Psoas muscle (tissue), 8 donors: ENCODE measurements around the gene DYNLL1. TPM values are rescaled to one million over a fixed set of nuclear protein-coding genes. Genes with fewer than 3 reads are reported as not detected.
"Not testable (repeated sequence)": the region's sequence is repeated elsewhere in the genome, so short reads cannot be mapped to it uniquely, and the experiment has no call there.

ENCODE experiments used
- ATAC-seq, 4 donors: fragments of 200-7000 bp; cut with Tn5 transposase; one replicate each; pipeline ENCODE4 v1.9.1; 2020; ENCODE audit warnings: moderate library complexity in 3 of 4, mild to moderate bottlenecking in 2 of 4
- DNase-seq, 2 donors: peaks; one replicate each; pipeline ENCODE4 v3.0.0-alpha.2; 2020
- H3K27ac ChIP-seq: fragments of 200-600 bp; one replicate; pipeline ENCODE4 v1.8.0; 2022
- H3K27me3 ChIP-seq, 3 donors: fragments of 200-600 bp in 1 of 3; one replicate each; pipeline versions ENCODE4 v1.6.1 to v1.8.0; 2013 to 2022; ENCODE audit warnings: low read length in 2 of 3, mild to moderate bottlenecking in 2 of 3, moderate library complexity in 1 of 3; ENCODE audit not compliant: insufficient read depth in 3 of 3
- H3K36me3 ChIP-seq, 2 donors: fragments of 200-600 bp in 1 of 2; one replicate each; pipeline versions ENCODE4 v1.6.1 to v1.8.0; 2013 to 2022; ENCODE audit warnings: low read depth in 1 of 2, mild to moderate bottlenecking in 1 of 2, moderate library complexity in 1 of 2; ENCODE audit not compliant: insufficient read depth in 1 of 2
- H3K4me1 ChIP-seq: fragments of 200-600 bp; one replicate; pipeline ENCODE4 v1.8.0; 2022
- H3K4me3 ChIP-seq: fragments of 200-600 bp; one replicate; pipeline ENCODE4 v1.8.0; 2022; ENCODE audit warnings: mild to moderate bottlenecking
- H3K9me3 ChIP-seq: fragments of 200-600 bp; one replicate; pipeline ENCODE4 v1.8.0; 2022
- WGBS, 3 donors: extraction: QIAGEN DNeasy Blood & Tissue Kit; methylation state at CpG; one replicate each; pipeline versions ENCODE4 v1.1.6 to v1.1.7; 2013; 5-methylcytosine and 5-hydroxymethylcytosine counted together
- intact Hi-C, 2 donors: fragments of 100-400 bp; cut with DNase I; formaldehyde crosslinking; loops; one replicate each; pipeline versions ENCODE4 v1.11.0 to v1.14.2; 2022
- polyA plus RNA-seq, 3 donors: library from polyadenylated mRNA; stranded (reverse); fragments of 200-250 nt; gene quantifications; one replicate each; pipeline ENCODE4 v1.2.3, GENCODE V29; 2013
- total RNA-seq, 4 donors: library from RNA; stranded (reverse); fragmentation: NEBNext Ultra II Directional in 2 of 4; extraction: Animal tissue kit (Norgen Biotek cat#: 25700) in 2 of 4; gene quantifications; one replicate each; pipeline versions ENCODE4 v1.2.1 to v1.2.4, GENCODE V29; 2021 to 2023
- TF ChIP-seq, protein P1 (sequence below): fragments of 200-600 bp; IDR thresholded peaks from one replicate; pipeline ENCODE4 v1.8.0; 2022; ENCODE audit warnings: antibody characterized with exemption
- donor health status: healthy with polysubstance abuse.
- donor health status: DM: no; HTN: no; CAD: no; lungs with moderate emphysema.
- donor health status: Bipolar disorder and iron deficiency.
- donor health status: healthy.
- donor health status: DM: yes; HTN: yes; CAD: no.
- donor health status: DM: no; HTN: no; CAD: no.
- donor health status: DM: no; HTN: no; CAD: no.
- donor health status: DM: yes; HTN: yes; CAD: no.

The DYNLL1 gene
- total and polyA plus RNA-seq, 7 donors, result 30.1 to 155 (median 80.8) TPM

DNA sequence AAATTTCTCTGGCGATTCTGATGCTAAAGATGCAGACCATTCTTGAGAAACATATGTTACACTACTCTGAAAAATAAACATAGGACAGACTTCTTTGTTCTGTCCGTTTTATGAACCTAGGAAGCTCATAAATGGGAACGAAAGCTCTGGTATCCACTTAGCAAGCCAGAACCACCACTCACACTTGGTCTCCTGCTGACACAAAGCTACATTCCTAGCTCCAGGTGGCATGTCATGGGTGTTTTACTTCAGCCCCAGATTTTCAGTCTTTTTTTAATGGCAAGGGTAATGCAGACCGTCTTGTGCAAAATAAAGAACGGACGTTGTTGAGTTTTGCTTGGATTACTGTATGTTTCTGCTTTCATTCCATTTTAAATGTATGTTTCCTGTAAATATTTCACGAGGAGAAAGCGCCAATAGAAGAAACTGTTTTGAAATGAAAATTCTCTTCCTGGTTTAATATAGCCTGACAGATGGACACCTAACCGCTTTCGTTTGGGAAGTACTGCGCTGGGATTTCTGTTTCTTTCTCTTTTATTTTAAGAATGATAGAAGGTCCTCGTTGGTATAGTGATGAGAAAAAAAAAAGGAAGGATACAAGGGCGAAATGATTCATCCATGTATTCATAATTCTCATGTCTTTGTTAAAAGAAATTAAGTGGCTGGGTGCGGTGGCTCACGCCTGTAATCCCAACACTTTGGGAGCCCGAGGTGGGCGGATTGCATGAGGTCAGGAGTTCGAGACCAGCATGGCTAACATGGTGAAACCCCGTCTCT, 33.9 kb downstream of the DYNLL1 start:
- peak overlapping the region; percentile 93 for H3K27ac ChIP-seq
- no peaks in the 10 kb centered on the region for H3K27me3 ChIP-seq
- peak; percentile 39 to 63 (median 57) for ATAC-seq
- peak overlapping the region; percentile 83 for H3K4me3 ChIP-seq
- 44 to 53% (median 44%) methylated on average over 19 of the region's 19 CpGs for WGBS, 3 donors
- peaks cover 0 to 11% of the 10 kb centered on the region in 2 donors for H3K36me3 ChIP-seq
- TF ChIP-seq, protein P1, sequence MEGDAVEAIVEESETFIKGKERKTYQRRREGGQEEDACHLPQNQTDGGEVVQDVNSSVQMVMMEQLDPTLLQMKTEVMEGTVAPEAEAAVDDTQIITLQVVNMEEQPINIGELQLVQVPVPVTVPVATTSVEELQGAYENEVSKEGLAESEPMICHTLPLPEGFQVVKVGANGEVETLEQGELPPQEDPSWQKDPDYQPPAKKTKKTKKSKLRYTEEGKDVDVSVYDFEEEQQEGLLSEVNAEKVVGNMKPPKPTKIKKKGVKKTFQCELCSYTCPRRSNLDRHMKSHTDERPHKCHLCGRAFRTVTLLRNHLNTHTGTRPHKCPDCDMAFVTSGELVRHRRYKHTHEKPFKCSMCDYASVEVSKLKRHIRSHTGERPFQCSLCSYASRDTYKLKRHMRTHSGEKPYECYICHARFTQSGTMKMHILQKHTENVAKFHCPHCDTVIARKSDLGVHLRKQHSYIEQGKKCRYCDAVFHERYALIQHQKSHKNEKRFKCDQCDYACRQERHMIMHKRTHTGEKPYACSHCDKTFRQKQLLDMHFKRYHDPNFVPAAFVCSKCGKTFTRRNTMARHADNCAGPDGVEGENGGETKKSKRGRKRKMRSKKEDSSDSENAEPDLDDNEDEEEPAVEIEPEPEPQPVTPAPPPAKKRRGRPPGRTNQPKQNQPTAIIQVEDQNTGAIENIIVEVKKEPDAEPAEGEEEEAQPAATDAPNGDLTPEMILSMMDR, result peak; percentile 15
- DNase-seq, result no peak
- peaks cover 6% of the 10 kb centered on the region for H3K4me1 ChIP-seq
- no peaks in the 10 kb centered on the region for H3K9me3 ChIP-seq
- intact Hi-C loops, result no loop called here

DNA sequence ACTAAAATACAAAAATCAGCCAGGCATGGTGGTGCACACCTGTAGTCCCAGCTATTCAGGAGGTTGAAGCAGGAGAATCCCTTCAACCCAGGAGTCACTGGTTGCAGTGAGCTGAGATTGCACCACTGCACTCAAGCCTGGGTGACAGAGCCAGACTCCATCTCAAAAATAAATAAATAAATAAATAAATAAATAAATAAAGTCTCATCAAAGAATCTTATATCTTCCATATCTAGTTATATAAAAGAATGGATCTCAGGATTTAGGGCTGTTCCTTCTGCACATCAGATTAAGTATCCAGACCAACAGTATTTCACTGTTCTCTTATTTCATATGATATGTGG, 34.5 kb downstream of the DYNLL1 start:
- H3K4me1 ChIP-seq, intact Hi-C loops, DNase-seq, H3K9me3 ChIP-seq, H3K27me3 ChIP-seq, ATAC-seq, H3K36me3 ChIP-seq: not testable (repeated sequence)
- Histone ChIP-seq H3K27ac (peak overlapping the region; percentile 93), H3K4me3 (peak overlapping the region; percentile 83)

DNA sequence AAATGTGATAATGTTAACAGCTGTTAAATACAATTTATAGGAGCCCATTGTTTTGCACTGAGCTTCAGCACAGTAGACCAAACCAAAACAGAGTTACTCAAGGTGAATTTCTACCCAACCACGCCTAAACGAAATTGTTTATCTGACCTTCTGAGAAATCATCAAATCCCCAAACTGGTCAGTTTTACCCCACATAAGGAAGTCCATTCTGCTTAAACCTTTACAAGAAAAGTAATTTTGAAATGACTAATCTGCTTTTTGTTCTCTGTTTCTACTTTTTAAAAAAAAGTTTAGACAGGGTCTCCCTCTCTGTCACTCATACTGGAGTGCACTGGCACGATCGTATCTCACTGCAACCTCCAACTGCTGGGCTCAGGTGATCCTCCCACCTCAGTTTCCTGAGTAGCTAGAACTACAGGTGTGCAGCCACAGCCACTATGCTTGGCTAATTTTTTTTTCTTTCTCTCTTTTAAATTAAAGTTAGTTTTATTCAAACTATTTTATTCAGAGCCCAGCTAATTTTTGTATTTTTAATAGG, 36.9 kb downstream of the DYNLL1 start:
- TF ChIP-seq, protein P1, result no peak
- WGBS, 3 donors, result 80 to 85% (median 81%) methylated on average over 4 of the region's 4 CpGs
- intact Hi-C loops, result no loop called here
- H3K4me1 ChIP-seq, result peaks cover 21% of the 10 kb centered on the region
- no peak for DNase-seq
- H3K27me3 ChIP-seq, result no peaks in the 10 kb centered on the region
- H3K4me3 ChIP-seq, result no peak overlapping the region
- no peak overlapping the region for H3K27ac ChIP-seq
- H3K9me3 ChIP-seq, result no peaks in the 10 kb centered on the region
- no peak for ATAC-seq
- peaks cover 0 to 10% of the 10 kb centered on the region in 2 donors for H3K36me3 ChIP-seq

- peak within 1 kb of the TSS; percentile 96 for H3K4me3 ChIP-seq
- WGBS, 3 donors, result 0% methylated on average over 29 to 43 of the region's 43 CpGs
- intact Hi-C loops, result loop anchor here in 1 of 2 donors (2.0 kb wide), 1 partner anchor 21 kb away; no protein-coding TSS in a partner anchor
- peak; percentile 69 to 72 (median 71) for ATAC-seq
- H3K4me1 ChIP-seq, result peaks cover 25% of the 10 kb centered on the region
- no peaks in the 10 kb centered on the region for H3K9me3 ChIP-seq
- H3K27me3 ChIP-seq, result no peaks in the 10 kb centered on the region
- peaks cover 0 to 12% of the 10 kb centered on the region in 2 donors for H3K36me3 ChIP-seq
- H3K27ac ChIP-seq, result peak within 1 kb of the TSS; percentile 98
- TF ChIP-seq, protein P1, result no peak
- DNase-seq, result peak; percentile 61 to 87
Observed at GRCh38 chr12:120534203-120534702, 38.3 kb downstream of the DYNLL1 start, which contains the start of gene RNF10. Gene RNF10 (plus strand): TSS chr12:120534356. CDS start chr12:120534812, 456 bp downstream.
